HepG2 (cell line): ENCODE measurements around the gene MEF2D. TPM values are rescaled to one million over a fixed set of nuclear protein-coding genes. Genes with fewer than 3 reads are reported as not detected.

Source experiments
- ATAC-seq: fragments of 200-7000 bp; cut with Tn5 transposase; 3 replicates; pipeline ENCODE4 v1.9.1; 2020; ENCODE audit warnings: mild to moderate bottlenecking, moderate library complexity
- BruUV-seq: library from RNA; stranded (reverse); fragments of 400-500 nt; replicated peaks from 2 replicates; lab custom pipeline; 2021; lab: Mats Ljungman, UMichigan
- CTCF ChIA-PET: fragments of 300-600 bp; formaldehyde crosslinking; extraction: SDS; loops from one replicate; lab custom pipeline; 2021; ENCODE audit warnings: low total read pairs, inconsistent platforms, low intra/inter-chr PET ratio; lab: Yijun Ruan, JAX
- POLR2A ChIA-PET: fragments of 350-600 bp; sonication (Branson Sonifier 250); formaldehyde crosslinking; loops from one replicate; lab custom pipeline; 2020; ENCODE audit warnings: antibody characterized with exemption, inconsistent platforms; lab: Yijun Ruan, JAX
- DNase-seq: peaks from one replicate; pipeline ENCODE4 v3.0.0-alpha.2; 2015; ENCODE audit warnings: low spot score
- FAIRE-seq: peaks from 3 replicates; lab custom pipeline; 2011; peaks lifted over from hg19 to GRCh38; lab: Jason Lieb, UNC
- H2AFZ ChIP-seq: one replicate; pipeline ENCODE4 v1.6.1; 2011; ENCODE audit warnings: low read length, inconsistent platforms
- H3K27ac ChIP-seq: fragments of 300-600 bp; 3 replicates; pipeline ENCODE4 v1.8.0; 2011; ENCODE audit warnings: mixed run types, mild to moderate bottlenecking, mixed read lengths, low read length, inconsistent platforms; ENCODE audit not compliant: insufficient read depth; ENCODE audit errors: extremely low read length
- H3K27me3 ChIP-seq, 2 experiments: fragments of 200-600 bp in 1 of 2; 2 replicates in 1 of 2; 3 replicates in 1 of 2; pipeline versions ENCODE4 v1.6.0 to v1.8.0; 2011; ENCODE audit warnings: low read length in 2 of 2, mild to moderate bottlenecking in 2 of 2, moderate library complexity in 2 of 2, inconsistent platforms in 1 of 2; ENCODE audit not compliant: insufficient read depth in 2 of 2, control insufficient read depth in 1 of 2
- H3K36me3 ChIP-seq, 2 experiments: fragments of 200-600 bp in 1 of 2; replicated peaks in 1 of 2; 2 replicates in 1 of 2; 3 replicates in 1 of 2; pipeline versions ENCODE4 v1.5.1 to v1.8.0; 2011; ENCODE audit warnings: low read length in 2 of 2, inconsistent platforms in 1 of 2; ENCODE audit not compliant: insufficient read depth in 2 of 2, control insufficient read depth in 1 of 2
- H3K4me1 ChIP-seq: 2 replicates; pipeline ENCODE4 v1.5.1; 2012; ENCODE audit warnings: low read length, inconsistent platforms; ENCODE audit not compliant: insufficient read depth
- H3K4me2 ChIP-seq: 2 replicates; pipeline ENCODE4 v1.6.0; 2011; ENCODE audit warnings: low read depth, low read length, inconsistent platforms
- H3K4me3 ChIP-seq, 3 experiments: fragments of 200-600 bp in 1 of 3; sonication (generic), shearing (Covaris generic) in 1 of 3; replicated peaks in 1 of 3; 2 replicates each; pipeline ENCODE4 v1.5.1; 2011 to 2016; ENCODE audit warnings: low read length in 3 of 3, inconsistent platforms in 2 of 3, low read depth in 2 of 3, mild to moderate bottlenecking in 2 of 3, control low read depth in 1 of 3, mixed read lengths in 1 of 3; ENCODE audit not compliant: insufficient read depth in 1 of 3
- H3K79me2 ChIP-seq: one replicate; pipeline ENCODE4 v1.6.1; 2011; ENCODE audit warnings: low read length, inconsistent platforms; ENCODE audit not compliant: insufficient read depth
- H3K9ac ChIP-seq: 2 replicates; pipeline ENCODE4 v1.6.0; 2011; ENCODE audit warnings: mild to moderate bottlenecking, low read depth, low read length, inconsistent platforms; ENCODE audit not compliant: insufficient read depth
- H3K9me3 ChIP-seq: 2 replicates; pipeline ENCODE4 v1.5.1; 2012; ENCODE audit warnings: mild to moderate bottlenecking, low read length
- H4K20me1 ChIP-seq: 2 replicates; pipeline ENCODE4 v1.6.0; 2011; ENCODE audit warnings: inconsistent platforms, mild to moderate bottlenecking, low read length, moderate library complexity; ENCODE audit not compliant: insufficient read depth
- ADNP ChIP-seq: sonication (generic); formaldehyde crosslinking; IDR thresholded peaks from 2 replicates; pipeline ENCODE4 v1.4.0; 2020; ENCODE audit warnings: missing genetic modification reagents
- GATAD1 ChIP-seq: IDR thresholded peaks from 2 replicates; pipeline ENCODE4 v1.6.1; 2016; ENCODE audit warnings: missing genetic modification reagents, missing compliant biosample characterization
- HMG20B ChIP-seq: conservative IDR thresholded peaks from 2 replicates; pipeline ENCODE4 v1.6.1; 2016; ENCODE audit warnings: missing genetic modification reagents, missing compliant biosample characterization
- HNRNPUL1 ChIP-seq: fragments of 200-400 bp; formaldehyde crosslinking; IDR thresholded peaks from 2 replicates; pipeline ENCODE4 v1.6.1; 2017; ENCODE audit warnings: low read depth, mild to moderate bottlenecking, low read length, moderate library complexity
- MIXL1 ChIP-seq: IDR thresholded peaks from 2 replicates; pipeline ENCODE4 v1.6.1; 2016
- MXD4 ChIP-seq: IDR thresholded peaks from 2 replicates; pipeline ENCODE4 v1.6.1; 2016; ENCODE audit warnings: mild to moderate bottlenecking, missing biosample characterization, missing genetic modification reagents
- SIN3A ChIP-seq: IDR thresholded peaks from 2 replicates; pipeline ENCODE4 v1.6.1; 2011; ENCODE audit warnings: low read depth, mild to moderate bottlenecking, control low read depth, low read length, borderline replicate concordance
- SOX6 ChIP-seq, 2 experiments: fragments of 450-650 bp in 1 of 2; sonication (generic) in 1 of 2; formaldehyde crosslinking in 1 of 2; IDR thresholded peaks; 2 replicates each; pipeline versions ENCODE4 v1.4.0 to v1.6.1; 2017 to 2020; ENCODE audit warnings: antibody characterized with exemption in 1 of 2, mild to moderate bottlenecking in 1 of 2, missing genetic modification reagents in 1 of 2
- ZNF510 ChIP-seq: sonication (generic); formaldehyde crosslinking; IDR thresholded peaks from 2 replicates; pipeline ENCODE4 v1.4.0; 2020; ENCODE audit warnings: low read depth, mild to moderate bottlenecking, missing genetic modification reagents
- ZNF614 ChIP-seq: IDR thresholded peaks from 2 replicates; pipeline ENCODE4 v1.6.1; 2018; ENCODE audit warnings: missing biosample characterization, missing genetic modification reagents, inconsistent platforms, borderline replicate concordance
- WGBS: methylation state at CpG from one replicate; pipeline ENCODE4 v1.1.6; 2017; ENCODE audit warnings: low lambda C conversion rate; 5-methylcytosine and 5-hydroxymethylcytosine counted together
- in situ Hi-C: cut with HindIII; loops from 2 replicates; pipeline ENCODE4 v1.10.0; 2017; ENCODE audit warnings: low pct_unique_long_range_greater_than_20kb; ENCODE audit not compliant: extremely low pct_ligation_motif_present
- intact Hi-C: fragments of 100-400 bp; cut with micrococcal nuclease; formaldehyde crosslinking; loops from one replicate; pipeline ENCODE4 v1.10.0; 2022; ENCODE audit not compliant: unreplicated experiment
- polyA plus RNA-seq, 8 experiments: library from polyadenylated mRNA; depleted of rRNA in 3 of 8; stranded (reverse) in 7 of 8; unstranded in 1 of 8; fragments of >200 nt; fragmentation: Illumina TruSeq in 4 of 8; extraction: Trizol in 4 of 8; gene quantifications; 2 replicates each; pipeline versions ENCODE4 v1.2.1 to v1.2.3, GENCODE V29; 2011 to 2016; ENCODE audit warnings: low read depth in 4 of 8, missing spikeins in 1 of 8, mixed read lengths in 1 of 8; ENCODE audit not compliant: insufficient read depth in 1 of 8
- total RNA-seq, 5 experiments: library from RNA; depleted of rRNA; stranded (reverse); fragments of >200 nt; fragmentation: Illumina TruSeq; extraction: Trizol; gene quantifications; 2 replicates each; pipeline ENCODE4 v1.2.3, GENCODE V29; 2016; ENCODE audit warnings: low read depth in 1 of 5
- TF ChIP-seq, protein P1 (sequence below): sonication (generic); formaldehyde crosslinking; IDR thresholded peaks from 2 replicates; pipeline ENCODE4 v1.4.0; 2020; ENCODE audit warnings: missing genetic modification reagents; ENCODE audit errors: not compliant biosample characterization
- TF ChIP-seq, protein P2 (sequence below): sonication (generic); formaldehyde crosslinking; IDR thresholded peaks from 2 replicates; pipeline ENCODE4 v1.4.0; 2020; ENCODE audit warnings: missing genetic modification reagents
- TF ChIP-seq, protein P3 (sequence below): IDR thresholded peaks from 2 replicates; pipeline ENCODE4 v1.6.1; 2016; ENCODE audit warnings: low read depth, missing genetic modification reagents, missing compliant biosample characterization
- TF ChIP-seq, protein P4 (sequence below): IDR thresholded peaks from 2 replicates; pipeline ENCODE4 v1.6.1; 2016; ENCODE audit warnings: missing compliant biosample characterization, missing genetic modification reagents, borderline replicate concordance

The MEF2D gene
- total and polyA plus RNA-seq, 2 of the 13 experiments (the other 11 are each of a cell fraction or from before 2014, with no cell fraction given): 1.6 to 3.9 TPM

DNA sequence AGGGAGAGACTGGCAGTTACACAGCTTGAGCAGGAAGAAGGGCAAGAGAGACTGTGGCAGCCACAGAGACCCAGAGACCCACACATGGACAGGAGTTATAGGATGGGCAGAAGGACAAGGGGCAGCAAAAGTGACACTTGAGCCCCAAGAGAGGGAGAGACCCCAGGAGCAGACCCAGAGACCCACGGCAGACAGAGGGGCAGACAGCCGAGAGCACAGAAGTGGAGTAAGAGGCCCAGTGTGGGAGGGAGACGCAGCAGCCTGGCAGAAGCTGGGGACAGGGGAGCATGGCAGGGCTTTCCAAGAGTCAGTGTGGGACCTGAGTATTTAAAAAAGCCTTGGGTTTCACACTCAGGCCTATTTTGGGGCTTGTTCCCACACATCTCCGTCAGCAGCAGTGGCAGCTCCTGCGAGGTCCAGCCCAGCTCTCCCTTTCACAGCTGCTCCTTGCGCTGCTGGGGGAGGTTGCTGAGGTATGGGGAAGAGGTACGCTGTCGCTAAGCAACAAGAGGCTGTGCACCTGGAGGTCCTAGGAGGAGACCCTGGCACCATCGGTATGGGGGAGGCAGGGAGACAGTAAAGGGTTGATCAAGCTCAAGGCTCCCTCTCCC is 9.0 kb upstream of the MEF2D start (continued):
- TF ChIP-seq, protein P1, sequence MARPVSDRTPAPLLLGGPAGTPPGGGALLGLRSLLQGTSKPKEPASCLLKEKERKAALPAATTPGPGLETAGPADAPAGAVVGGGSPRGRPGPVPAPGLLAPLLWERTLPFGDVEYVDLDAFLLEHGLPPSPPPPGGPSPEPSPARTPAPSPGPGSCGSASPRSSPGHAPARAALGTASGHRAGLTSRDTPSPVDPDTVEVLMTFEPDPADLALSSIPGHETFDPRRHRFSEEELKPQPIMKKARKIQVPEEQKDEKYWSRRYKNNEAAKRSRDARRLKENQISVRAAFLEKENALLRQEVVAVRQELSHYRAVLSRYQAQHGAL (CRISPR knock-in tag): no peak
- TF ChIP-seq ZNF614 (no peak), ZNF510 (no peak), GATAD1 (CRISPR knock-in tag) (no peak), HNRNPUL1 (no peak), SIN3A (no peak)
- TF ChIP-seq, protein P2, sequence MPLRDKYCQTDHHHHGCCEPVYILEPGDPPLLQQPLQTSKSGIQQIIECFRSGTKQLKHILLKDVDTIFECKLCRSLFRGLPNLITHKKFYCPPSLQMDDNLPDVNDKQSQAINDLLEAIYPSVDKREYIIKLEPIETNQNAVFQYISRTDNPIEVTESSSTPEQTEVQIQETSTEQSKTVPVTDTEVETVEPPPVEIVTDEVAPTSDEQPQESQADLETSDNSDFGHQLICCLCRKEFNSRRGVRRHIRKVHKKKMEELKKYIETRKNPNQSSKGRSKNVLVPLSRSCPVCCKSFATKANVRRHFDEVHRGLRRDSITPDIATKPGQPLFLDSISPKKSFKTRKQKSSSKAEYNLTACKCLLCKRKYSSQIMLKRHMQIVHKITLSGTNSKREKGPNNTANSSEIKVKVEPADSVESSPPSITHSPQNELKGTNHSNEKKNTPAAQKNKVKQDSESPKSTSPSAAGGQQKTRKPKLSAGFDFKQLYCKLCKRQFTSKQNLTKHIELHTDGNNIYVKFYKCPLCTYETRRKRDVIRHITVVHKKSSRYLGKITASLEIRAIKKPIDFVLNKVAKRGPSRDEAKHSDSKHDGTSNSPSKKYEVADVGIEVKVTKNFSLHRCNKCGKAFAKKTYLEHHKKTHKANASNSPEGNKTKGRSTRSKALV (CRISPR knock-in tag): no peak

DNA sequence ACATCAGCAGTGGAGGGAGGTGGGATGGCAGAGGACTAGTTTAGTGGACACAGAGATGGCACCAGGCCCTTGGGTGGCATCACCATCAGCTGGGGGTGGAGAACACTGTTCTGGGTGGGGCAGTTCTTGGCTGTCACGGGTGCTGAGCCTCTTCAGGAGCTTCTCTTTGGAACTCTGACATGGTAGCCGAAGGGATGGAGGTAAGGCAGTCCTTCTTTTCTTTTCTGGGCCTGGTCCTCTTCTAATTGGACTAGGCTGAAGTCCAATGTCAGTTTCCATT is 8.3 kb upstream of the MEF2D start:
- in situ Hi-C loops (no loop called here), intact Hi-C loops (no loop called here)
- Histone ChIP-seq H4K20me1 (no peaks in the 10 kb centered on the region), H3K36me3 (no peaks in the 10 kb centered on the region), H3K4me2 (no peak overlapping the region), H3K27me3 (peaks cover 4 to 48% of the 10 kb centered on the region in 2 experiments; a peak in 4 of 5 replicates), H3K9ac (no peak overlapping the region), H3K4me1 (peaks cover 22% of the 10 kb centered on the region), H3K9me3 (no peaks in the 10 kb centered on the region), H3K4me3 (no peak overlapping the region), H3K79me2 (no peaks in the 10 kb centered on the region), H3K27ac (no peak overlapping the region), H2AFZ (no peak overlapping the region)
- DNase-seq (no peak), ATAC-seq (no peak), FAIRE-seq (no peak)
- WGBS: 17% methylated on average over 1 of the region's 2 CpGs
- BruUV-seq: no TSS peak
- ChIA-PET POLR2A (interaction anchor here (0.6 kb wide), 1 partner anchor 243 kb away, joined by 4 read pairs; no protein-coding TSS in a partner anchor), CTCF (no interaction called here)
- TF ChIP-seq MIXL1 (CRISPR knock-in tag): no peak
- no peak for TF ChIP-seq ADNP (CRISPR knock-in tag)
- TF ChIP-seq, protein P3, sequence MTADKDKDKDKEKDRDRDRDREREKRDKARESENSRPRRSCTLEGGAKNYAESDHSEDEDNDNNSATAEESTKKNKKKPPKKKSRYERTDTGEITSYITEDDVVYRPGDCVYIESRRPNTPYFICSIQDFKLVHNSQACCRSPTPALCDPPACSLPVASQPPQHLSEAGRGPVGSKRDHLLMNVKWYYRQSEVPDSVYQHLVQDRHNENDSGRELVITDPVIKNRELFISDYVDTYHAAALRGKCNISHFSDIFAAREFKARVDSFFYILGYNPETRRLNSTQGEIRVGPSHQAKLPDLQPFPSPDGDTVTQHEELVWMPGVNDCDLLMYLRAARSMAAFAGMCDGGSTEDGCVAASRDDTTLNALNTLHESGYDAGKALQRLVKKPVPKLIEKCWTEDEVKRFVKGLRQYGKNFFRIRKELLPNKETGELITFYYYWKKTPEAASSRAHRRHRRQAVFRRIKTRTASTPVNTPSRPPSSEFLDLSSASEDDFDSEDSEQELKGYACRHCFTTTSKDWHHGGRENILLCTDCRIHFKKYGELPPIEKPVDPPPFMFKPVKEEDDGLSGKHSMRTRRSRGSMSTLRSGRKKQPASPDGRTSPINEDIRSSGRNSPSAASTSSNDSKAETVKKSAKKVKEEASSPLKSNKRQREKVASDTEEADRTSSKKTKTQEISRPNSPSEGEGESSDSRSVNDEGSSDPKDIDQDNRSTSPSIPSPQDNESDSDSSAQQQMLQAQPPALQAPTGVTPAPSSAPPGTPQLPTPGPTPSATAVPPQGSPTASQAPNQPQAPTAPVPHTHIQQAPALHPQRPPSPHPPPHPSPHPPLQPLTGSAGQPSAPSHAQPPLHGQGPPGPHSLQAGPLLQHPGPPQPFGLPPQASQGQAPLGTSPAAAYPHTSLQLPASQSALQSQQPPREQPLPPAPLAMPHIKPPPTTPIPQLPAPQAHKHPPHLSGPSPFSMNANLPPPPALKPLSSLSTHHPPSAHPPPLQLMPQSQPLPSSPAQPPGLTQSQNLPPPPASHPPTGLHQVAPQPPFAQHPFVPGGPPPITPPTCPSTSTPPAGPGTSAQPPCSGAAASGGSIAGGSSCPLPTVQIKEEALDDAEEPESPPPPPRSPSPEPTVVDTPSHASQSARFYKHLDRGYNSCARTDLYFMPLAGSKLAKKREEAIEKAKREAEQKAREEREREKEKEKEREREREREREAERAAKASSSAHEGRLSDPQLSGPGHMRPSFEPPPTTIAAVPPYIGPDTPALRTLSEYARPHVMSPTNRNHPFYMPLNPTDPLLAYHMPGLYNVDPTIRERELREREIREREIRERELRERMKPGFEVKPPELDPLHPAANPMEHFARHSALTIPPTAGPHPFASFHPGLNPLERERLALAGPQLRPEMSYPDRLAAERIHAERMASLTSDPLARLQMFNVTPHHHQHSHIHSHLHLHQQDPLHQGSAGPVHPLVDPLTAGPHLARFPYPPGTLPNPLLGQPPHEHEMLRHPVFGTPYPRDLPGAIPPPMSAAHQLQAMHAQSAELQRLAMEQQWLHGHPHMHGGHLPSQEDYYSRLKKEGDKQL (CRISPR knock-in tag): no peak
- TF ChIP-seq, protein P4, sequence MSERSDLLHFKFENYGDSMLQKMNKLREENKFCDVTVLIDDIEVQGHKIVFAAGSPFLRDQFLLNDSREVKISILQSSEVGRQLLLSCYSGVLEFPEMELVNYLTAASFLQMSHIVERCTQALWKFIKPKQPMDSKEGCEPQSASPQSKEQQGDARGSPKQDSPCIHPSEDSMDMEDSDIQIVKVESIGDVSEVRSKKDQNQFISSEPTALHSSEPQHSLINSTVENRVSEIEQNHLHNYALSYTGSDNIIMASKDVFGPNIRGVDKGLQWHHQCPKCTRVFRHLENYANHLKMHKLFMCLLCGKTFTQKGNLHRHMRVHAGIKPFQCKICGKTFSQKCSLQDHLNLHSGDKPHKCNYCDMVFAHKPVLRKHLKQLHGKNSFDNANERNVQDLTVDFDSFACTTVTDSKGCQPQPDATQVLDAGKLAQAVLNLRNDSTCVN (CRISPR knock-in tag): no peak
- TF ChIP-seq SOX6 (IDR thresholded peaks at IDR 0.05): no peak
- TF ChIP-seq SOX6 (CRISPR knock-in tag; IDR thresholded peaks at IDR 0.05): no peak
- TF ChIP-seq MXD4 (CRISPR knock-in tag): no peak
- TF ChIP-seq HMG20B: no peak
